HG02943 (cell line): Measurements from ENCODE around the gene SHQ1.
"Not testable (repeated sequence)": the region's sequence is repeated elsewhere in the genome, so short reads cannot be mapped to it uniquely, and the experiment has no call there.

Experiments
- ATAC-seq: cut with Tn5 transposase; IDR thresholded peaks from one replicate; pipeline ENCODE4 v1.9.1; 2021; ENCODE audit warnings: mild to moderate bottlenecking, low read depth, moderate library complexity; ENCODE audit not compliant: unreplicated experiment

Gene SHQ1

GRCh38 chr3:72803573-72803972, 44.7 kb downstream of the SHQ1 start:
- no peak for ATAC-seq

GRCh38 chr3:72802001-72802400, 46.2 kb downstream of the SHQ1 start:
- ATAC-seq = no peak

GRCh38 chr3:72800869-72801268, 47.4 kb downstream of the SHQ1 start:
- ATAC-seq = no peak

- ATAC-seq = no peak
Measured at GRCh38 chr3:72798552-72799195, 49.6 kb downstream of the SHQ1 start.

- no peak for ATAC-seq
Measured at GRCh38 chr3:72797773-72798543, 50.3 kb downstream of the SHQ1 start.

GRCh38 chr3:72794079-72794478, 54.2 kb downstream of the SHQ1 start:
- no peak for ATAC-seq

GRCh38 chr3:72791161-72791560, 57.1 kb downstream of the SHQ1 start:
- no peak for ATAC-seq

- ATAC-seq = no peak
Measured at GRCh38 chr3:72789786-72790185, 58.5 kb downstream of the SHQ1 start.

GRCh38 chr3:72788232-72788631, 60.0 kb downstream of the SHQ1 start:
- ATAC-seq = not testable (repeated sequence)

- ATAC-seq = no peak
Measured at GRCh38 chr3:72786668-72787067, 61.6 kb downstream of the SHQ1 start.

GRCh38 chr3:72784226-72784625, 64.0 kb downstream of the SHQ1 start:
- no peak for ATAC-seq

GRCh38 chr3:72782521-72782920, 65.7 kb downstream of the SHQ1 start:
- ATAC-seq = no peak

- no peak for ATAC-seq
Measured at GRCh38 chr3:72769758-72770540, 78.3 kb downstream of the SHQ1 start.

GRCh38 chr3:72768936-72769335, 79.3 kb downstream of the SHQ1 start:
- ATAC-seq = no peak

- no peak for ATAC-seq
Measured at GRCh38 chr3:72768481-72768880, 79.8 kb downstream of the SHQ1 start.

GRCh38 chr3:72768006-72768441, 80.2 kb downstream of the SHQ1 start:
- no peak for ATAC-seq

GRCh38 chr3:72766866-72767265, 81.4 kb downstream of the SHQ1 start:
- ATAC-seq = no peak

- no peak for ATAC-seq
Measured at GRCh38 chr3:72763751-72764440, 84.3 kb downstream of the SHQ1 start.

- ATAC-seq = no peak
Measured at GRCh38 chr3:72761410-72761809, 86.8 kb downstream of the SHQ1 start.

GRCh38 chr3:72760225-72760624, 88.0 kb downstream of the SHQ1 start:
- no peak for ATAC-seq

GRCh38 chr3:72756900-72757299, 91.3 kb downstream of the SHQ1 start:
- ATAC-seq = peak; percentile 100
